ACC112 (cell line): ENCODE measurements around the gene CACNA2D1.
A peak's percentile ranks its signal among the peaks of the same experiment; 100 is the strongest.

Source experiments
- H2AFZ ChIP-seq: fragments of 200-600 bp; sonication (generic); one replicate; pipeline ENCODE4 v1.6.0; 2017; ENCODE audit warnings: antibody characterized with exemption, low read length; ENCODE audit not compliant: unreplicated experiment
- H3K27ac ChIP-seq: fragments of 200-600 bp; sonication (generic); 2 replicates; pipeline ENCODE4 v1.5.1; 2014; ENCODE audit warnings: low read depth, mild to moderate bottlenecking, antibody characterized with exemption, low read length, moderate library complexity
- H3K27me3 ChIP-seq: fragments of 200-600 bp; sonication (generic); 2 replicates; pipeline ENCODE4 v1.6.1; 2014; ENCODE audit warnings: mild to moderate bottlenecking, antibody characterized with exemption, low read length, moderate library complexity, mixed read lengths; ENCODE audit not compliant: insufficient read depth
- H3K36me3 ChIP-seq: fragments of 200-600 bp; sonication (generic); 2 replicates; pipeline ENCODE4 v1.6.1; 2016; ENCODE audit warnings: mild to moderate bottlenecking, antibody characterized with exemption, low read length, moderate library complexity, mixed read lengths; ENCODE audit not compliant: insufficient read depth
- H3K4me1 ChIP-seq: fragments of 200-600 bp; sonication (generic); one replicate; pipeline ENCODE4 v1.6.1; 2016; ENCODE audit warnings: low read length, mixed read lengths; ENCODE audit not compliant: insufficient read depth, unreplicated experiment, control insufficient read depth
- H3K4me3 ChIP-seq: fragments of 200-600 bp; sonication (generic); 2 replicates; pipeline ENCODE4 v1.5.1; 2014; ENCODE audit warnings: mild to moderate bottlenecking, low read depth, low read length
- H3K79me2 ChIP-seq: fragments of 200-600 bp; sonication (generic); one replicate; pipeline ENCODE4 v1.6.0; 2016; ENCODE audit warnings: low read length; ENCODE audit not compliant: control insufficient read depth, unreplicated experiment, insufficient read depth

The CACNA2D1 gene

DNA sequence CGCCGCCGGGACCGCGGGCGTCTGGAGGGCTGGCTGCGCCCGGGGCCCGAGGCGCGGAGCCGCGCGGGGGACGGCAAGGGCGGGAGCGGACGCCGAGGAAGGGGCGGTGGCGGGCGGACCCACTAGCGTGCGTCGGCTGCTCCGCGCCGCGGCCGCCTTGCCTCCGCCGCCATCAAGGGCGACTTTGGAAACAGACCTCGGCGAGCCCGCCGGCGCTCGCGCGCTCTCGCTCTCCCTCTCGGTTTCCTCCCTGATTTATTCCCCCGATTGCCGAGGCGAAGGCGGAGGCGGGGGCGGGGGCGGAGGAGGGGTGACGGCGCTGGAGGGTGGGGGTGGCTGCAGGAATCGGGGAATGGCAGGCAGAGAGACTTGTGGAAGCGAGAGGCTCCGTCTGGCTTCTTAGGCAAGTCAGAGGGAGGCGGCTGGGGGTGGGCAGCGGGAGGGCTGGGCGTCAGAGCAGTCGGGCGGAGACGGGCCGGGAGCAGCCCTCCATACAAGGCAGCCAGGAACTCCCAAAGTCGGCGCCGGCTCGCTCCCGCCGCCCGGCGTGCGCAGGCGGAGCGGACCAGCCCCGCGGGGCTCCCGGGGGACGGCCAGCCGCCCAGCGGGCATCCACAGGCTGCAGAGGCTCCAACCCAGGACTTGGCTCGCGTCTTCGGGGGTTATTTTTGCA lies at the start of gene CACNA2D1:
CACNA2D1 (minus strand) TSS at position 231 of the 673 bp plus-strand sequence.
- H3K4me3 ChIP-seq: peak within 1 kb of the TSS; percentile 94
- peak within 1 kb of the TSS; percentile 54 for H3K27ac ChIP-seq
- H3K79me2 ChIP-seq: peaks cover 31% of the 10 kb centered on the region
- H2AFZ ChIP-seq: peak within 1 kb of the TSS; percentile 92
- no peaks in the 10 kb centered on the region for H3K27me3 ChIP-seq
- H3K4me1 ChIP-seq: peaks cover 15% of the 10 kb centered on the region
- H3K36me3 ChIP-seq: no peaks in the 10 kb centered on the region

GRCh38 chr7:82481499-82482097 lies 38.0 kb upstream of the CACNA2D1 start:
- no peak overlapping the region for H2AFZ ChIP-seq
- H3K27me3 ChIP-seq: no peaks in the 10 kb centered on the region
- no peaks in the 10 kb centered on the region for H3K36me3 ChIP-seq
- no peak overlapping the region for H3K27ac ChIP-seq
- H3K4me3 ChIP-seq: no peak overlapping the region
- no peaks in the 10 kb centered on the region for H3K79me2 ChIP-seq
- no peaks in the 10 kb centered on the region for H3K4me1 ChIP-seq

GRCh38 chr7:82477733-82478515 lies 34.3 kb upstream of the CACNA2D1 start:
- Histone ChIP-seq H3K4me3 (no peak overlapping the region), H3K79me2 (no peaks in the 10 kb centered on the region), H3K4me1 (no peaks in the 10 kb centered on the region), H3K36me3 (no peaks in the 10 kb centered on the region), H3K27ac (no peak overlapping the region), H2AFZ (no peak overlapping the region), H3K27me3 (no peaks in the 10 kb centered on the region)

GRCh38 chr7:82472966-82473365 lies 29.4 kb upstream of the CACNA2D1 start:
- Histone ChIP-seq H2AFZ (no peak overlapping the region), H3K4me3 (no peak overlapping the region), H3K4me1 (no peaks in the 10 kb centered on the region), H3K36me3 (no peaks in the 10 kb centered on the region), H3K27ac (no peak overlapping the region), H3K79me2 (no peaks in the 10 kb centered on the region), H3K27me3 (no peaks in the 10 kb centered on the region)

GRCh38 chr7:82471351-82472020 lies 27.9 kb upstream of the CACNA2D1 start:
- Histone ChIP-seq H3K27me3 (no peaks in the 10 kb centered on the region), H2AFZ (no peak overlapping the region), H3K36me3 (no peaks in the 10 kb centered on the region), H3K4me1 (no peaks in the 10 kb centered on the region), H3K27ac (no peak overlapping the region), H3K79me2 (no peaks in the 10 kb centered on the region), H3K4me3 (no peak overlapping the region)

- no peaks in the 10 kb centered on the region for H3K27me3 ChIP-seq
- no peaks in the 10 kb centered on the region for H3K36me3 ChIP-seq
- no peak overlapping the region for H2AFZ ChIP-seq
- no peak overlapping the region for H3K4me3 ChIP-seq
- no peaks in the 10 kb centered on the region for H3K4me1 ChIP-seq
- H3K27ac ChIP-seq: no peak overlapping the region
- H3K79me2 ChIP-seq: no peaks in the 10 kb centered on the region
These were observed 25.6 kb upstream of the CACNA2D1 start for GRCh38 chr7:82469207-82469606.

- H3K36me3 ChIP-seq: no peaks in the 10 kb centered on the region
- no peaks in the 10 kb centered on the region for H3K27me3 ChIP-seq
- H3K27ac ChIP-seq: no peak overlapping the region
- no peaks in the 10 kb centered on the region for H3K4me1 ChIP-seq
- no peaks in the 10 kb centered on the region for H3K79me2 ChIP-seq
- no peak overlapping the region for H3K4me3 ChIP-seq
- H2AFZ ChIP-seq: no peak overlapping the region
These were observed 24.9 kb upstream of the CACNA2D1 start for GRCh38 chr7:82468435-82468834.

- Histone ChIP-seq H2AFZ (no peak overlapping the region), H3K79me2 (no peaks in the 10 kb centered on the region), H3K27ac (no peak overlapping the region), H3K36me3 (no peaks in the 10 kb centered on the region), H3K4me3 (no peak overlapping the region), H3K4me1 (no peaks in the 10 kb centered on the region), H3K27me3 (no peaks in the 10 kb centered on the region)
These were observed 23.4 kb upstream of the CACNA2D1 start for GRCh38 chr7:82467020-82467419.

GRCh38 chr7:82464372-82464771 lies 20.8 kb upstream of the CACNA2D1 start:
- no peaks in the 10 kb centered on the region for H3K4me1 ChIP-seq
- no peaks in the 10 kb centered on the region for H3K27me3 ChIP-seq
- H3K36me3 ChIP-seq: no peaks in the 10 kb centered on the region
- no peaks in the 10 kb centered on the region for H3K79me2 ChIP-seq
- H3K4me3 ChIP-seq: no peak overlapping the region
- no peak overlapping the region for H3K27ac ChIP-seq
- no peak overlapping the region for H2AFZ ChIP-seq

GRCh38 chr7:82455295-82455694 lies 11.7 kb upstream of the CACNA2D1 start:
- Histone ChIP-seq H2AFZ (no peak overlapping the region), H3K79me2 (no peaks in the 10 kb centered on the region), H3K4me3 (no peak overlapping the region), H3K36me3 (no peaks in the 10 kb centered on the region), H3K4me1 (no peaks in the 10 kb centered on the region), H3K27me3 (no peaks in the 10 kb centered on the region), H3K27ac (no peak overlapping the region)
